NCI-H524 treated with DMSO at 0.1 percent for 48 hours (cell line): Measurements from ENCODE around the gene NDUFS8.

ENCODE experiments used
- DNase-seq: peaks from one replicate; lab custom pipeline; 2025; lab: John Stamatoyannopoulos, UW

Gene NDUFS8

DNA sequence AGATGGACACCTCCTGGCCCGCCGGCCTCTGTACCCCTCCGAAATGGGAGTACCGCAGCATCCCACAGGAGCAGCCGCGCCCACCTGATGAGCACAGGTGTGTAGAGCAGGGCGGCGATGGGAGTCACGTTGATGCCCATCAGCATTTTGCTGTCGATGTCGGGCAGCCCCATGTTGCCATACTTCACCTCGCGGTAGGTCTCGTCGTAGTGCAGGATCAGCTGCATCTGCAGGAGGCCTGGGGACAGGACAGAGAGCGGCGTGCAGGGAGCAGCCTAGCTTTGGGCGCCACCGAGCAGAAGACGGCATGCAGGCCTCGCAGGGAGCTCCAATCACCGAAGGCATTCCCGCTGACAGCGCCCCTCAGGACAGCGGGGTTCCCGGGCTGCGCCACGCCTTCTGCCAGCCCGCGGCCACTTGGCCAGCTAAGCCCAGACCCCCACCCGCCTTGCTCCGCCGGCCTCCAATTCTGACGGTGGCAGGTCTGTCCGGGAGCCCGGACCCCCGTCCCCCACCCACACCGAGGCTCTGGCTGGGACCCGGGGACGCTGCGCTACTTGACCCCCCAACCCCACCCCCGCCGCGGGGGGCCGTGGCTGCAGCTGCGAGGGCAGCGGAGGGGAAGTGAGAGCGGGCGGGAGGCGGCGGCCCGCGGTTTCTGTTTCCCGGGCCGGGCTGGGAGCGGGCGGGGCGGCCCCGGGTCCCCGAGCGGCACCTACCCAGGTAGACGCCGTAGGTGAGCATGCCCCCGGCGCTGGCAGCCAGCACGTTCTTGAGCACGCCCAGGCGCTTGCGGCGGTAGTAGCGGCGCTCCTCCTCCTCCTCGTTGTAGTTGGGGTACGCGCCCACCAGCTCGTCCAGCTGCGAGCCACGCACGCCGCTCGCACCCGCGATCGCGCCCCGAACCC lies 27.3 kb upstream of the NDUFS8 start:
- DNase-seq, result no peak

DNA sequence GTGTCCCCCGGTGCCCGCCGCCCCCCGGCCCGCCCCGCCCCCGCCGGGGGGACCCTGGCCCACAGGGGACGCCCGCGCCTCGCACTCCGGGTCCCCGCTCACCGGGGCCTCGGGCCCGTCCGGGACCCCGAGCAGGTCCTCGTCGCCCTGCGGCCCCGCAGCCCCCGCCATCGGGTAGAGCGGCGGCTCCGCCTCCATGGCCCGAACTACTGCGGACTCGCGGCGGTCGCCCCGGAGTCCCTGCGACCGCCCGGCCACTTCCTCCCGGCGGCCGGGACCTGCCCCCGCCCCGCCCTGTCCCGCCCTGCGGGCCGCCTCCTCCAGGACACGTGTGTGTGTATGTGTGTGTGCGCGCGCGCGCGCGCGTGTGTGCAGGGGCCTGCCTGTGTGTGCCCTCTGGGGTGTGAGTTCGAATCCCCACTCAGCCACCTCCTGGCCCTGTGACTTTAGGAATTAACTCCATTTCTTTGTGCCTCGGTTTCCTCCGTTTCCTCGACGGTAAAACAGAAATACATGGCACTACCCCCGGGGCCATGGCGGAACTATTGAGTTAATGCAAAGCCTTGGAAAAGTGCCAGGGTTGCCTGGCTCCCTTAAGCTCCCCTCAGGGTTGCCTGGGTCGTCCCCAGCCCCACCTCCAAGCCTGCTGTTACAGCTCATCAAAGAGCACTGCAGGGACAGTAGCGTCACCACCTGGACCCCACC lies 26.5 kb upstream of the NDUFS8 start, which contains the start of gene UNC93B1:
Gene UNC93B1 (minus strand): TSS at position 252 of the 705 bp plus-strand sequence. CDS start 54 bp downstream, at position 198.
- no peak for DNase-seq

DNA sequence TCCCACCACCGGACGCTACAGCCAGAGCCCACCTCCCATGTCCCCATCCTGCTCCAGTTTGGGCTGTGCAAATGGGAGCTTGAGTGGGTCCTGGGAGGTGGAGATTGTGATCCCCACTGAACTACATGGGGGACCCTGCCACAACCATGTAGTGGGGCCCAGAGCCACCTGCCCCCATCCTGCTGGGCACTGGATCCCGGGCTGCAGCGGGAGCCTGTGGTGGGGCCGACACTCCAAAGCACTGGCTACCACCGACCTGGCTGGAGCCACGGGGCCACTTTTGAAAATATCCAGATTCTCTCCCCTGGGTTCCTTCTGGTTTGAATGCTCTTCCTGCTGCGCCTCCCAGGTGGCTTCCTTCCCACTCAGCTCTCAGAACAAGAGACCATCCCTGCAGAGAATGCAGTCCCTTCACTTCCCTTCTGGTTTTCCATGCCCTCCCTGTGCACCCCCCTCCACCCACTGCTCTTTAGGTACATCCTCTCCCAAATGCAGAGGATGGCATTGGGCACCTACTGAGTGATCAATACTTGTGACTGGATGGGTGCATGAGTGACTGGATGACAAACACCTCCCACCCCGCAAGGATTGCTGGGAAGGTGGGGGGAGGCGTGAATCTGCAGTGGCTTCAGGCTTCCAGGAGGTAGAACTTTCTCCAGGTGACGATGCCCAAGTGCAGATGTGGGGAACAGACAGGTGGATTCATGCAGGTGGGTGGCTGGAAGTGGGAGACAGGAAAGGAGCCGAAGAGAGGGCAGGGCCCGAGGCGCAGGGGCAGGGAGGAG lies 25.7 kb upstream of the NDUFS8 start:
- DNase-seq, result no peak

DNA sequence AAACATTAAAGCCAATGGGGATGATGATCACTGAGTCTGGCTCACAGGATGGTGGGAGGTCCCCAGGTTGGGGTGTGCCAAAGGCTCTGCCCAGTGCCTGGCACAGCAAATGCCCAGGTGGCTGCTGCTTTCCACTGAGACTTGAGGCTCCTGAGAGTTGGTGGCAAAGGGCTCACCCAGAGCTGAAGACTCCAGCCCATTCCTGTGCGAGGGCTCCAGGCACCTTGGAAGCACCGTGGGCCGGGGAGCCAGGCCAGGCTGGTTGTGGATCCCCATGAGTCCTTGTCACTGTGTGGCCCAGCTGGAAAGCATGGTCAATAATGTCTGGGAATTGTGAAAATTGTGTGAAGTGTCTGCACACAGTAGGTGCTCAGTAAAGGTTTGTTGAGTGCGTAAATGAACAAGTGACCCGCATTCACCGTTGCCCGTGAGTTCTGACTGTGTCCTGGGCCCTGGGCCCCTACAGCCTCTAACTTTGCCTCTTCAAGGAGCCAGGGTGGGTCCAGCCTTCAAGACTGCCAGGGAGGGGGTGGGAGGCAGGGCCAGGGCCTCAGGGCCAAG lies 23.8 kb upstream of the NDUFS8 start:
- DNase-seq, result no peak

DNA sequence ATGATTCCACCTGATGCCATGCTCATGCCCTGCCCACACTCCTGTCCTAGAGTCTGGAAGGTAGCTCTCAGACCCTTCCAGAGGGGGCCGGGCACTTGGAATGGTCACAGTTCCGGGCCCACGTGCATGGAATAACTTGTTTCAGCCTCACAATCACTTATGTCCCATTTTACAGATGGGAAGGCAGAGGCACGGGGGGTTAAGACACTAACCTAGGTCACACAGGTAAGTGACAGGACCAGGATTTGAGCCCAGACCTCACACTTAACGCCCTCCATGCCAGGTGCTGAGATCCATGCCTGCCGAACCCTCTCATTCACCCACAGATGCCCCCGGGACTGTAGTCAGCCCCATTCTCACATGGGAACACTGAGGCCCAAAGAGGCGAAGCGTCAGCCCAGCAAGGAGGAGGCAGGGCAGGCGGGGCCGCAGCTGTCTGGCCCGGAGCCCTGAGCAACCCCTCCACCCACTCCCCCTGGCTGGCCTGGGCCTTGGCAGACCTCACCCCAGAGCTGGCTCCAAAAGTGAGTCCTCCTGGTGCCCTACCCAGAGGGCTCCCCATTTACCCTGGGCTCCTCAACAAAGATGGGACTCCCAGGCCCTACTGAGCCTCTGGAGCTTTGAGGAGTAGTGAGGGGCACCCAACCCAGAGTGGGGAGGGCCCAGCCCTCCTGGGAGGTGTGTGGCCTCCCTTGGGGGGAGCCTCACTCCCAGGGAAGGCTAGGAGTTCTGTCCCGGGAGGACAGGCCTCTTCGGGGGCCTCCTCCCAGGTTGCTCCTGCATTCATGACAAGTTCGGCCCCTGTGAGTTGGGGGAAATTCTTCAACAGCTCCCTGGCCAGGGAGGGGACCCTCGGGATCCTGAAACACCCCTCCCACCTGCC lies 22.7 kb upstream of the NDUFS8 start:
- no peak for DNase-seq

DNA sequence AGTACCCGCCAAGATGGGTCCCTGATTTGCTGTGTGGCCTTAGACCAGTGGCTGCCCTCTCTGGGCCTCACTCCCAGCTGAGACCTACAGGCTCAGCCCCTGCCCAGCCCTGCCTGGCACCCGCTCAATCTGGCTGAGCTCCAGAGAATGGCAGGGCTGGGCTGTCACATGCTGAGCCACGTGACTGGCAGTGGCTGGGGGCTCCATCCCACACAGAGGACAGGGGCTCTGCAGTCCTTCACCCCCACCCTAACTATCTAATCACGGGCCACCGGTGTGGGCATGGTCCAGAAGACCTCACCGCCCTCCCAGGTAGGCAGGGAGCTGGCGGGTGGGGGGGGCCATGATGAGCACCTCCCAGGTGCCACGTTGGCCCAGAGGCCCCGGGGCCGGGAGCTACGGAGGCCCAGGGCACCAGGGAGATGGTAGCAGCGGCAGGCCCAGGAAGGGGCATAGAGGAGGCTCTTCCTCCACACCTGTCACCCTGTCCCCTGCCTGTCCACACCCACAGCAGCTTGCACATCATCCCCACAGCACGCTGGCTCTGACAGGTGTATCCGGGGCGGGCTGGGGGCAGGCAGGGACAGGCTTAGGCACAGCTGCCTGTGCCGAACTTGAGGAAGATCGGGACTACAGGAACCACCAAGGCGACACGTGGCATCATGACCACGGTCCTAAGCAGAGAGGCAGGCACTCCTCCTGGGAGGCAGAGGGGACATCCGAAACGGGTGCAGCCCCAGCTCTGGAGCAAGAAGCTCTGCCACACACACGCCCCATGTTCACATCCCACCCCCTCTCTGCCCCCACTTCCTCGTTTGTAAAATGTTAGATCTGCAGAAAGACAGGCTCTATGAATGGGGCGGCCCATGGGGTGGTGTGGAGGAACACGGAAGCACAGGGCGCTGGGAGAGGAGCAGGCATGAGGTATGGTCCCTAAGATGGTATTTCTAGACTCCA lies 21.8 kb upstream of the NDUFS8 start:
- no peak for DNase-seq

DNA sequence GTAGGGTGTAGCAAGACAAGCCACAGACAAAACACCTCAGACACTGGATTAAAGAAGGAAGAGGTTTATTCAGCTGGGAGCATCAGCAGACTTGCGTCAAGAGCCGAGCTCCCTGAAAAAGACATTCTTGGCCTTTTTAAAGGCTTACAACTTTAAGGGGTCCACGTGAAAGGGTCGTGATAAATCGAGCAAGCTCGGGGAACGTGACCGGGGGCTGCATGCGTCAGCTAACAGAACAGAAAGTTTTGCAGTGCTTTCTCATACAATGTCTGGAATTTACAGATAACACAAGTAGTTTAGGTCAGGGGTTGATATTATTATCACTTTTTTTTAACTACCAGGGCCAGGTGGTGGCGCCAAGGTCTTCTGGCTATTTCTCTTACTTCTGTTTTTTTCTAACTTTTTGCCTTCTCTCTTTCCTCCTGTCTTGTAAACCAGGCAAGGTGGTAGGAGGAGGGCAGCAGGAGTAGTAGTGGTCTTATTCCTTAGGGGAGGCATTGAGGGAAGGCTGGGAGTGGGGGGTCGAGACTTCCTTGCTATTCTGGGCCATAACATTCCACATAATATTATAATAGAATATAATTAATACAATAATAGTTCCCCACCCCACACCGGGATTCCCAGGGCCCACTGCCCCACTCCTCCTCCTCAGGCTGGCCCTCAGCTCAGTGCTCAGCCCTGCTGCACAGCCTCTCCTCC lies 20.9 kb upstream of the NDUFS8 start:
- DNase-seq, result no peak

DNA sequence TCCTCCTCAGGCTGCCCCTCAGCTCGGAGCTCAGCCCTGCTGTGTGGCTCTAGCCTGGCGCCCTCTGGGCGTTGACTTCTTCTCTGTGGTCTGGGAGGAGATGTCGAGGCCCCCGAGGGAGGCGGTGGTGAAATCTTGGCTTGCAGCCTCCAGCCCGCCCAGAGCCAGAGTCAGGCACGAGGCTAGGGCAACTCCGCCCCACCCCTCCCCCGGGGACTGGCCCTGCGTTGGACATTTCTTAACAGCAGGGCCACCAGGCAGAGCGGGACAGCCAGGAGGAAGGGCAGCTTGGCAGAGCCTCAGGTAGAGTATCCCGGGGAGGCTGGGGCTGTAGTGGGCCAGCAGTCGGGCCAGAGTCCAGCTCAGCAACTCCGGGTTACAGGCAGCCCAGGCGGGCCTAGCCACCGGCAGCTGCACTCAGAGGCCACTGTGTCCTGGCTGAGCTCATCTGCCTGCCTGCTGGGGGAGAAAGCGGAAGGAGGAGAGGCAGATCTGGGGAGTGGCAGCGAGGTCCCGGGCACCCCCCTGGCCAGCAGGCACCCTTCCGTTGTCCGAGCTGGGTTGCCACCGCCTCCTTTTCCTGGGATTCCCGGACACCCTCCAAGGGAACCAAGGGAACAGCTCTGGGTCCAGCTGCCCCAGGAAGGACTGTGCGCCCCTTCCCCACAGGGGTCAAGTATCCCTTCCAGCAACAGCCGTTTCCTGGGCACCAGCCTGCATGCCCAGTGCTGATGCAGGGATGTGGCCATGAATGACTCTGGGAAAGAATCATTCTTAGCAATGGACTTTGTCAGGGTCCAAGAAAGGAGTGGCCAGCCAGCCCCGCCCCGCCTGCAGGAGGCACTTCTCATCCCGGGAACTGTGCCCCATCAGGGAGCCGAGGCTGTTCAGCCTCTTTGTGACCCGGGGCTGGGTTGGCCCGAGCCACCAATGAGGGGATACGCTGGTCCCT lies 20.1 kb upstream of the NDUFS8 start, which contains the start of gene ALDH3B1:
Gene ALDH3B1 (plus strand): TSS at position 238 of the 952 bp plus-strand sequence. CDS start 4,971 bp downstream, outside the sequence.
- DNase-seq, result no peak

DNA sequence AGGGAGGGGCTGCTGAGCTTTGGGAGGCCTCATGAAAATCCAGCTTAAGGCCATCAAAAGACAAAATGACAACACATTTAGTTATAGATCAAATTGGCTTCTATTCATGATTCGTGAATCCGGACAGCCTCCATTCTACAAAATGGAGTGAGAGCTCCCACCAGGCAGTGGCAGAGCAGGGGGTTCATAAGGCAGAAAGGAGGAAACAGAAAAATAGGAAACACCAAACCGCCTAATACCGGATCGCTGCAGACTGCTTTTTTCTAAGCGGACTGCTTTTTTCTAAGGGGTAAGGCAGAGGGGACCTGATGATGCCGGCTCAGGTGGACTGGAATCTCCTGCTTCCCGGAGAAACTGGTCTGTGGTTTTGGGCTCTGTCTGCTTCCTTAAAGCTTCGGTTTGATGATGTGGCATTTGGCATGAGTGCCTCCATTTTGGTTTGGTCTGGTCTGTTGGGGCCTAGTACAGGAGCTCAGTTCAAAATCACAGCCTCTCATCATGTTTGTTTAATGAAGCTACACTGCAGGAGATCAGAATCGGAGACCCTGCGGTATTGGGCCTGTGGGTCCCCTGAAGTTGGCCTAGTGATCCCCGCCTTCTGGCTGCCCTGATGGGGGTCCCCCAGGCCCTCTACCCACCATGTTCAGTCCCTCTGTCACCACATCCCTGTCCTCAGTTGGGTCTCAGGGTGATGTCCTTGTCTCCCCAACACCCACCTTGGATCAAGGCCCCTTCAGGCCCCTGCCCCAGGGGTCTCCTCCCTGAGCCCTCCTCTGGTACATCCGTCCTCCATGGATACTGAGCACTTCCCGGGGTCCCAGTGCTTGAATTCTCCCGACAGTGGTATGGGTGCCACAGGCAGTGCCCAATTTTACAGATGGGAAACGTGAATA lies 19.2 kb upstream of the NDUFS8 start:
- DNase-seq, result no peak

DNA sequence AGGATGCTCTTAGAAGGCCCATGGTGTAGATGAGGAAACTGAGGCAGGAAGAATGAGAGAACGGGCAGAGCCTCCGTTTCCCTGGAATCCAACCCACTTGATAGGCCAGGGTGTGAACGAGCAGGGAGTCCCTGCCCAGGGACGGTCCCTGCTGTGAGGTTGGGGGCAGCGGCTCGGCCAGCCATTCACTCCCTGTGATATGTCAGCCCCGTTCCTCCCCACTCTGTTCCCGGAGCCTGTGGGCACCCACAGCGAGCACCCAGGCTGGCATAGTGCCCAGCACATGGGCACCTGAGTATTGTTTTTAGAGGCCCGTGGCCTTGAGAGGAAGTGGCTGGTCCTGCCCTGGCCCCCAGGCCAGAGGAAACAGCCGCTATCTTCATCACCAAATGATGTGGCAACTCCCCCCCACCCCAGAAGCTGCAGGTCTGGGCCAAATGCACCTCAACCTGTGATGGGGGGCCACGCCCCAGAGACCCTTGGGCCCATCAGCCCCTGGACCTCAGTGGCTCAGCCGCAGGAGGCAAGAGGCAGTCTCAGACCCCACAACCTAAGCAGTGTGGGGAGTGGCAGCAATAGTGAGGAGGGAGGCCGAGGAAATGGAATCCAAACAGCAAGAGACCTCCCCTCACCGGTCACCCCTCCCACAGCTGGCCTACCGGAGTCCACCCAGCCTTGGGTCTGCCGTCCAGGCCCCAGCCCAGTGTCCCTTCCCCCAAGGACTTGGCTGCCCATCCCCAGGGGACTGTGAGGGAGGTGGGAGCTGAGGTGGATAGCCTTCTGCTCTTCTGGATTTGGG lies 18.2 kb upstream of the NDUFS8 start:
- no peak for DNase-seq

DNA sequence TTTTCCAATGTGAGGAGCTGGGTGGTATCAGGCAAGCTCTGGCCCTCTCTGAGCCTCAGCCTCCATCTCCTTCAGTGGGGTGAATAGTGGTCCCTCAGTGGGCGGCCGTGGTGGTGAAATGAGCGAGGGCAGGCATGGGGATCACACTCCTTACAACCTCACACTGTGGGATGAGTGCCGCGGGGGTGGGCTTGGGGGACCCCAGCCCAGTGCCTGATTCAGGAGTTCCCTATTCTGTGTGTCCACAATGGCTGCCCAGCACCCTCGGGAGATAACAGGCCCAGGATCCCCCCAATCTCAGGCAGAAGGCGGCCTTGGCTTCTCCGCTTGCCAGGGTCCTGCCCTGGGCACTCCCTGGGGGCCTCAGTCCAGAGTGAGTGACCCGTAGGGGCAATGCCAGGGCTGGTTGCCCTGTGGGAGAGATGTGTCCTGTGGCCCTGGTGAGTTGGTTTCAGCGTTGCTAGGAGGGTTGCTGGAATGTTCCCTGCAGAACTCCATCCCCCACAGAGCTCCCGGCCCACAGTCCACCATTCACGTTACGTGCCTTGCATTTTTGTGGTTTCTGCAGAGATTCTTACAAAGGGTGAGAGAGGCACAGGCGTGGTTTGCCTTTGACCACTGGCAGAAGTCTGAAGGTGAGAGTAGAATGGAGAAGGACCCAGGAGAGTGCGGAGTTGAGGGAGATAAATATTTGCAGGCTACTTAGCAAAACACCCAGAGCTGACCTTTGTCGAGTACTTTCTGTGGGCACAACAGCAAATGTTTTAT lies 17.5 kb upstream of the NDUFS8 start:
- no peak for DNase-seq

DNA sequence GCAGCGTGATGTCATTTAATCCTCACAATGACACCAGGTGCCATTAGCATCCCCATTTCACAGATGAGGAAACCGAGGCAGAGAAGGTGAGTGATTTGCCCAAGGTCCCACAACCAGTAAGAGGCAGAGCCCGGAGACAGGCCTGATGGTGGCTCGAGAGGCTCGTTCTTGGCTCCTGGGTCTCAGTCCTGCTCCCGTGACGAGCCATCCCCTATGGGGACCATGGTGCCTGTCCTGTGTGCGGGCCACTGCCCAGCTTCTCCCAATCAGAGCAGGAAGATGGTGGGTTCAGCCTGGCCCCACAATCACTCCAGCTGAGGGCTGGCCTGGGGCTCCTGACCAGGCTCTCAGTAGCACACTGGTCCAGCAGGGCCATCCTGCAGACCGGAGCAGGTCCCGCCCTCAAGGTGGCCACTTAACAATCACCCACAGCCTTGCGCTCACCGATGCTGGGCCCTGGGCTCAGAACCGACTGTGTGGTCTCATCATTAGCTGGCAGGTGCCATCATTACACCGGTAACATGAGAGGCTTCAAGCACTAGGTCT lies 16.8 kb upstream of the NDUFS8 start:
- no peak for DNase-seq

DNA sequence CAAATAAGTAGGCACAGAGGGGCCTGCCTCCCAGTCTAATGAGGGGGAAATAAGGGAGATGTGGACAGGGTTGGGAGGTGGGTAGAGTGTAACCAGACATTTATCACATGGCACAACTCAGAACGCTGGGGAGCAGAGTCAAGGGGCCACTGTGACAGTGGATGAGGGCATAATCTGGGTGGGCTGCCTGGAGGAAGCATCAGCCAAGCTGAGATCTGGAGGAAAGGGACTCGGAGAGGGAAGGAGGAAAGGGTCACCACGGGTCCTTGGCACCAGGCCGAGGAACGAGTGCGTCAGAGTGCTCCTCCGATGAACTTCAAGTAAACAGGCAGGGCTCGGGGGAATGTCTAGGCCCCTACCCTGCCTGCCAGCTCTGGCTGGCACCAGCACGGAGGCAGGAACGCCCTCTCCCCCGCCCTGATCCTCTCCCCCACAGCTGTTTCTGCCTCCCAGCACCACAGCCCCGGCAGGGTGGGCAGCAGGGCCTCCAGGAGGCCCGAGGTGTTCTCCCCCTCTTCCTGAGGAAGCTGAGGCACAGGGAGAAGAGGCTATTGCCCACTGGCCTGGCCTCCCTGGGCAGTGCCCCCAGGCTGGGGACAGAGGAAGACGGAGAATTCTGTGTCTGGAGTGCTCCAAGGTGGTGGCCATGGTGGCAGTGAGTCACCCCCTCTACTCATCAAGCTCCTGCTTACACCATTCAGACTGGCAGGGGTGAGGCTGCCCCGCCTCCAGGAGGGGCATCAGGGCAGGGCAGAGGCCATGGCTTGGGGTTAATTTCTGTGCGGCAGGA lies 16.1 kb upstream of the NDUFS8 start:
- no peak for DNase-seq

DNA sequence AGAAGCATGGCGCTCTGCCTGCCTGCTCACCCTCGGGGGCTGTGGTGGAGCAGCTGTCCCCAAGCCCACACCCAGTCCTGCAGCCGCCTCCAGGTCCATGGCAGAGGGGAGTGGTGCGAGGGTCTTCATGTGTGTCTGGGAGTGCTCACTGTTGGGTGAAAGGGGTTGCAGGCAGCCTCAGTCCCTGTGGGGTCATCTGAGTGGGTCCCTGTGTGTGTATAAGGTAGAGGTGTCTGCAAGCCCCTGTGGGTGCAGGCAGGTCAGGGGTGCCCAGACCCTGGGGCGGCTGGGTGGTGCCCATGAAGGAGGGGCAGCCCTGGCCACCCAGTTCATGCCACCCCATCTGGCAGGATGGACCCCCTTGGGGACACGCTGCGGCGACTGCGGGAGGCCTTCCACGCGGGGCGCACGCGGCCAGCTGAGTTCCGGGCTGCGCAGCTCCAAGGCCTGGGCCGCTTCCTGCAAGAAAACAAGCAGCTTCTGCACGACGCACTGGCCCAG lies 15.5 kb upstream of the NDUFS8 start:
- DNase-seq, result no peak
